Endometrium (tissue), 2 donors: ENCODE results near the gene SND1.

Experiments
- FAIRE-seq: peaks from 2 replicates; lab custom pipeline; 2012; peaks lifted over from hg19 to GRCh38; lab: Jason Lieb, UNC
- donor health status: control.
- donor health status: control.

SND1 gene

GRCh38 chr7:127730658-127731276, 78.8 kb downstream of the SND1 start:
- FAIRE-seq = no peak

- no peak for FAIRE-seq
Observed at GRCh38 chr7:127731431-127732080, 79.6 kb downstream of the SND1 start.

- FAIRE-seq = no peak
Observed at GRCh38 chr7:127732306-127732705, 80.3 kb downstream of the SND1 start.

- no peak for FAIRE-seq
Observed at GRCh38 chr7:127733986-127734385, 82.0 kb downstream of the SND1 start.

- FAIRE-seq = no peak
Observed at GRCh38 chr7:127736511-127736910, 84.5 kb downstream of the SND1 start.

GRCh38 chr7:127738859-127739258, 86.9 kb downstream of the SND1 start:
- no peak for FAIRE-seq

GRCh38 chr7:127741764-127742375, 89.9 kb downstream of the SND1 start:
- FAIRE-seq = no peak

- FAIRE-seq = no peak
Observed at GRCh38 chr7:127745445-127745844, 93.5 kb downstream of the SND1 start.

- no peak for FAIRE-seq
Observed at GRCh38 chr7:127751062-127751461, 99.1 kb downstream of the SND1 start.

- no peak for FAIRE-seq
Observed at GRCh38 chr7:127751490-127752448, 99.8 kb downstream of the SND1 start.

- FAIRE-seq = no peak
Observed at GRCh38 chr7:127752829-127753228, 100.8 kb downstream of the SND1 start.

GRCh38 chr7:127754457-127754856, 102.5 kb downstream of the SND1 start:
- no peak for FAIRE-seq

- no peak for FAIRE-seq
Observed at GRCh38 chr7:127755521-127755920, 103.5 kb downstream of the SND1 start.

- no peak for FAIRE-seq
Observed at GRCh38 chr7:127755965-127756364, 104.0 kb downstream of the SND1 start.

GRCh38 chr7:127758105-127758504, 106.1 kb downstream of the SND1 start:
- FAIRE-seq = no peak

- FAIRE-seq = no peak
Observed at GRCh38 chr7:127758845-127759244, 106.9 kb downstream of the SND1 start.

GRCh38 chr7:127759945-127760421, 108.0 kb downstream of the SND1 start:
- FAIRE-seq = no peak

GRCh38 chr7:127760436-127761031, 108.5 kb downstream of the SND1 start:
- no peak for FAIRE-seq

GRCh38 chr7:127761196-127761595, 109.2 kb downstream of the SND1 start:
- FAIRE-seq = no peak

GRCh38 chr7:127764681-127765080, 112.7 kb downstream of the SND1 start:
- no peak for FAIRE-seq

- FAIRE-seq = no peak
Observed at GRCh38 chr7:127765150-127765549, 113.2 kb downstream of the SND1 start.
